HepG2 (cell line): ENCODE measurements around the gene POU2AF3. TPM values are rescaled to one million over a fixed set of nuclear protein-coding genes. Genes with fewer than 3 reads are reported as not detected.

Source experiments
- ATAC-seq: fragments of 200-7000 bp; cut with Tn5 transposase; 3 replicates; pipeline ENCODE4 v1.9.1; 2020; ENCODE audit warnings: mild to moderate bottlenecking, moderate library complexity
- BruUV-seq: library from RNA; stranded (reverse); fragments of 400-500 nt; replicated peaks from 2 replicates; lab custom pipeline; 2021; lab: Mats Ljungman, UMichigan
- CTCF ChIA-PET: fragments of 300-600 bp; formaldehyde crosslinking; extraction: SDS; loops from one replicate; lab custom pipeline; 2021; ENCODE audit warnings: low total read pairs, inconsistent platforms, low intra/inter-chr PET ratio; lab: Yijun Ruan, JAX
- POLR2A ChIA-PET: fragments of 350-600 bp; sonication (Branson Sonifier 250); formaldehyde crosslinking; loops from one replicate; lab custom pipeline; 2020; ENCODE audit warnings: antibody characterized with exemption, inconsistent platforms; lab: Yijun Ruan, JAX
- DNase-seq: peaks from one replicate; pipeline ENCODE4 v3.0.0-alpha.2; 2015; ENCODE audit warnings: low spot score
- FAIRE-seq: peaks from 3 replicates; lab custom pipeline; 2011; peaks lifted over from hg19 to GRCh38; lab: Jason Lieb, UNC
- H2AFZ ChIP-seq: one replicate; pipeline ENCODE4 v1.6.1; 2011; ENCODE audit warnings: low read length, inconsistent platforms
- H3K27ac ChIP-seq: fragments of 300-600 bp; 3 replicates; pipeline ENCODE4 v1.8.0; 2011; ENCODE audit warnings: mixed run types, mild to moderate bottlenecking, mixed read lengths, low read length, inconsistent platforms; ENCODE audit not compliant: insufficient read depth; ENCODE audit errors: extremely low read length
- H3K27me3 ChIP-seq, 2 experiments: fragments of 200-600 bp in 1 of 2; 2 replicates in 1 of 2; 3 replicates in 1 of 2; pipeline versions ENCODE4 v1.6.0 to v1.8.0; 2011; ENCODE audit warnings: low read length in 2 of 2, mild to moderate bottlenecking in 2 of 2, moderate library complexity in 2 of 2, inconsistent platforms in 1 of 2; ENCODE audit not compliant: insufficient read depth in 2 of 2, control insufficient read depth in 1 of 2
- H3K36me3 ChIP-seq, 2 experiments: fragments of 200-600 bp in 1 of 2; replicated peaks in 1 of 2; 2 replicates in 1 of 2; 3 replicates in 1 of 2; pipeline versions ENCODE4 v1.5.1 to v1.8.0; 2011; ENCODE audit warnings: low read length in 2 of 2, inconsistent platforms in 1 of 2; ENCODE audit not compliant: insufficient read depth in 2 of 2, control insufficient read depth in 1 of 2
- H3K4me1 ChIP-seq: 2 replicates; pipeline ENCODE4 v1.5.1; 2012; ENCODE audit warnings: low read length, inconsistent platforms; ENCODE audit not compliant: insufficient read depth
- H3K4me2 ChIP-seq: 2 replicates; pipeline ENCODE4 v1.6.0; 2011; ENCODE audit warnings: low read depth, low read length, inconsistent platforms
- H3K4me3 ChIP-seq, 3 experiments: fragments of 200-600 bp in 1 of 3; sonication (generic), shearing (Covaris generic) in 1 of 3; replicated peaks in 1 of 3; 2 replicates each; pipeline ENCODE4 v1.5.1; 2011 to 2016; ENCODE audit warnings: low read length in 3 of 3, inconsistent platforms in 2 of 3, low read depth in 2 of 3, mild to moderate bottlenecking in 2 of 3, control low read depth in 1 of 3, mixed read lengths in 1 of 3; ENCODE audit not compliant: insufficient read depth in 1 of 3
- H3K79me2 ChIP-seq: one replicate; pipeline ENCODE4 v1.6.1; 2011; ENCODE audit warnings: low read length, inconsistent platforms; ENCODE audit not compliant: insufficient read depth
- H3K9ac ChIP-seq: 2 replicates; pipeline ENCODE4 v1.6.0; 2011; ENCODE audit warnings: mild to moderate bottlenecking, low read depth, low read length, inconsistent platforms; ENCODE audit not compliant: insufficient read depth
- H3K9me3 ChIP-seq: 2 replicates; pipeline ENCODE4 v1.5.1; 2012; ENCODE audit warnings: mild to moderate bottlenecking, low read length
- H4K20me1 ChIP-seq: 2 replicates; pipeline ENCODE4 v1.6.0; 2011; ENCODE audit warnings: inconsistent platforms, mild to moderate bottlenecking, low read length, moderate library complexity; ENCODE audit not compliant: insufficient read depth
- AGO1 ChIP-seq: fragments of 200-400 bp; formaldehyde crosslinking; IDR thresholded peaks from 2 replicates; pipeline ENCODE4 v1.6.1; 2017; ENCODE audit warnings: mild to moderate bottlenecking, low read depth, low read length, moderate library complexity; ENCODE audit not compliant: poor library complexity, severe bottlenecking
- BORCS8-MEF2B ChIP-seq: sonication (generic); formaldehyde crosslinking; IDR thresholded peaks from 2 replicates; pipeline ENCODE4 v1.8.0; 2022; ENCODE audit warnings: mild to moderate bottlenecking, missing genetic modification reagents
- HNF4G ChIP-seq, 2 experiments: sonication (generic) in 1 of 2; formaldehyde crosslinking in 1 of 2; IDR thresholded peaks; 2 replicates each; pipeline versions ENCODE4 v1.4.0 to v1.6.1; 2011 to 2020; ENCODE audit warnings: borderline replicate concordance in 2 of 2, low read depth in 2 of 2, mild to moderate bottlenecking in 2 of 2, low read length in 1 of 2, missing genetic modification reagents in 1 of 2, moderate library complexity in 1 of 2
- HOXA5 ChIP-seq: sonication (generic); formaldehyde crosslinking; IDR thresholded peaks from 2 replicates; pipeline ENCODE4 v1.4.0; 2020; ENCODE audit warnings: missing genetic modification reagents
- NFIB ChIP-seq: sonication (generic); formaldehyde crosslinking; IDR thresholded peaks from 2 replicates; pipeline ENCODE4 v1.9.0; 2021; ENCODE audit warnings: missing genetic modification reagents, mild to moderate bottlenecking, borderline replicate concordance
- RBM22 ChIP-seq: fragments of 200-400 bp; formaldehyde crosslinking; optimal IDR thresholded peaks from 2 replicates; pipeline ENCODE3; 2017; ENCODE audit warnings: mild to moderate bottlenecking, low read length, moderate library complexity
- ZC3H13 ChIP-seq: sonication (generic); formaldehyde crosslinking; IDR thresholded peaks from 2 replicates; pipeline ENCODE4 v1.8.1; 2023; ENCODE audit warnings: mild to moderate bottlenecking, missing genetic modification reagents, moderate library complexity
- ZC3H4 ChIP-seq: sonication (generic); formaldehyde crosslinking; IDR thresholded peaks from 2 replicates; pipeline ENCODE4 v1.4.0; 2020; ENCODE audit warnings: missing genetic modification reagents, borderline replicate concordance
- ZFP90 ChIP-seq: sonication (generic); formaldehyde crosslinking; IDR thresholded peaks from 2 replicates; pipeline ENCODE4 v1.8.0; 2022; ENCODE audit warnings: missing genetic modification reagents, mild to moderate bottlenecking, inconsistent platforms, borderline replicate concordance
- ZNF451 ChIP-seq: sonication (generic); formaldehyde crosslinking; IDR thresholded peaks from 2 replicates; pipeline ENCODE4 v1.5.0; 2020; ENCODE audit warnings: mild to moderate bottlenecking, missing genetic modification reagents
- ZNF530 ChIP-seq: sonication (generic); formaldehyde crosslinking; IDR thresholded peaks from 2 replicates; pipeline ENCODE4 v1.5.0; 2020; ENCODE audit warnings: low read depth, mild to moderate bottlenecking, missing genetic modification reagents
- ZNF549 ChIP-seq: sonication (generic); formaldehyde crosslinking; IDR thresholded peaks from 2 replicates; pipeline ENCODE4 v1.5.0; 2020; ENCODE audit warnings: missing genetic modification reagents
- ZNF552 ChIP-seq: sonication (generic); formaldehyde crosslinking; IDR thresholded peaks from 2 replicates; pipeline ENCODE4 v1.9.0; 2022; ENCODE audit warnings: missing genetic modification reagents, mild to moderate bottlenecking, borderline replicate concordance
- ZNF674 ChIP-seq: sonication (generic); formaldehyde crosslinking; IDR thresholded peaks from 2 replicates; pipeline ENCODE4 v1.5.0; 2020; ENCODE audit warnings: low read depth, mild to moderate bottlenecking, missing genetic modification reagents
- ZNF878 ChIP-seq: sonication (generic); formaldehyde crosslinking; IDR thresholded peaks from 2 replicates; pipeline ENCODE4 v1.8.1; 2023; ENCODE audit warnings: mild to moderate bottlenecking, missing genetic modification reagents, moderate library complexity
- WGBS: methylation state at CpG from one replicate; pipeline ENCODE4 v1.1.6; 2017; ENCODE audit warnings: low lambda C conversion rate; 5-methylcytosine and 5-hydroxymethylcytosine counted together
- in situ Hi-C: cut with HindIII; loops from 2 replicates; pipeline ENCODE4 v1.10.0; 2017; ENCODE audit warnings: low pct_unique_long_range_greater_than_20kb; ENCODE audit not compliant: extremely low pct_ligation_motif_present
- intact Hi-C: fragments of 100-400 bp; cut with micrococcal nuclease; formaldehyde crosslinking; loops from one replicate; pipeline ENCODE4 v1.10.0; 2022; ENCODE audit not compliant: unreplicated experiment
- polyA plus RNA-seq, 8 experiments: library from polyadenylated mRNA; depleted of rRNA in 3 of 8; stranded (reverse) in 7 of 8; unstranded in 1 of 8; fragments of >200 nt; fragmentation: Illumina TruSeq in 4 of 8; extraction: Trizol in 4 of 8; gene quantifications; 2 replicates each; pipeline versions ENCODE4 v1.2.1 to v1.2.3, GENCODE V29; 2011 to 2016; ENCODE audit warnings: low read depth in 4 of 8, missing spikeins in 1 of 8, mixed read lengths in 1 of 8; ENCODE audit not compliant: insufficient read depth in 1 of 8
- total RNA-seq, 5 experiments: library from RNA; depleted of rRNA; stranded (reverse); fragments of >200 nt; fragmentation: Illumina TruSeq; extraction: Trizol; gene quantifications; 2 replicates each; pipeline ENCODE4 v1.2.3, GENCODE V29; 2016; ENCODE audit warnings: low read depth in 1 of 5

POU2AF3 gene
- total and polyA plus RNA-seq, 2 of the 13 experiments (the other 11 are each of a cell fraction or from before 2014, with no cell fraction given), result 7.8 to 71.2 TPM

DNA sequence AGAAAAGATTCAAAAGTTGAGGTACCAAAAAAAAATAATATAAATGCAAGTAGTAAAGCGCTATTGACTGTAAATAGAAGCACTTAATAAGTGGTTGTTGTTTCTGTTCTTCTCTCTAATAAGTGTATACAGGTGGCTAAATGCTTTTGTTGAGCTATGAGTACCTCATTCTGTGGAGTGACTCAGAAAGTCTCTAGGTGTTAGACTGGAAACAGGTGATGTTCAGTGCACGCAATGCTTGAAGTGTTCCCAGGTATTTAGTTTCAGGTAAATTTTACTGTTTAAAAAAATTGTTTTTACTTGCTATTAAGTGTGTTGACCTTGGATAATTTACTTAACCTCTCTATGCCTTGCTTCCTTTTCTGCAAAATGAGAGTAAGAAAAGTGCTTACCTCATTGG is 24.2 kb downstream of the POU2AF3 start:
- POLR2A ChIA-PET, result interaction anchor here (0.9 to 1.5 kb wide), 2 partner anchors 11 to 13 kb away, joined by 4 to 5 read pairs; no protein-coding TSS in a partner anchor
- DNase-seq, result no peak
- BruUV-seq, result no TSS peak

DNA sequence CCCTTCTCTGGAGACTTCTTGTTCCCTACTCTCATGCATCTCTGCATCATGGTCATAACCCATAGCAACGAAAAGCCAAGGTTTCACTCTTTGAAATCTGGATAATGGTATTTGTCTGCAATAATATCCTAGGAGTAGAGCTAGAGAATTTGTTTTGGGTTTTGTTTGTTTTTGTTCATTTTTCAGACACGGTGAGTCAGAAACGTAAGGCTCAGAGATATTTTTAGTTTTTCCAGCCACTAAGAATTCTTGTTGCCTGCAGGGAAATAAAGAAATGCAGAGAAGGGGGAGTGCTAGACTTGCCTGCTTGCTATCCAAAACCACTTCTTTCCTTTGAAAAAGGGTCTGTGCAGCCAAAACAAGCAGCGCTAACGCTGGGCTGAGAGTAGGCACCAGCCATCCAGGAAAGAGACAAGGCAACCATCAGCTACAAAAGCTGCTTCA is 26.0 kb downstream of the POU2AF3 start:
- TF ChIP-seq ZC3H13 (CRISPR knock-in tag) (no peak), ZFP90 (CRISPR knock-in tag) (no peak), AGO1 (no peak), RBM22 (no peak), HOXA5 (CRISPR knock-in tag) (no peak), BORCS8-MEF2B (CRISPR knock-in tag) (no peak), ZNF674 (no peak)
- TF ChIP-seq, all 625 proteins: peak for 0
- ATAC-seq (no peak), DNase-seq (no peak), FAIRE-seq (no peak)
- POLR2A ChIA-PET, result interaction anchor here (2.4 kb wide), 1 partner anchor 11 kb away, joined by 13 read pairs; no protein-coding TSS in a partner anchor
- no peak overlapping the region for H2AFZ ChIP-seq
- CTCF ChIA-PET, result no interaction called here
- no peak overlapping the region for H3K4me2 ChIP-seq
- 85% methylated on average over 5 of the region's 5 CpGs for WGBS
- H4K20me1 ChIP-seq, result no peaks in the 10 kb centered on the region
- H3K4me1 ChIP-seq, result peaks cover 65% of the 10 kb centered on the region
- no peaks in the 10 kb centered on the region for H3K27me3 ChIP-seq
- H3K9ac ChIP-seq, result no peak overlapping the region
- no peak overlapping the region for H3K4me3 ChIP-seq
- no peaks in the 10 kb centered on the region for H3K36me3 ChIP-seq
- H3K9me3 ChIP-seq, result no peaks in the 10 kb centered on the region
- in situ Hi-C loops (no loop called here), intact Hi-C loops (no loop called here)
- no peak overlapping the region for H3K27ac ChIP-seq
- BruUV-seq, result no TSS peak
- H3K79me2 ChIP-seq, result no peaks in the 10 kb centered on the region

More for the DNA sequence above, 24.2 kb downstream of the POU2AF3 start:
- Histone ChIP-seq H3K27ac (no peak overlapping the region), H3K9me3 (no peaks in the 10 kb centered on the region), H3K9ac (no peak overlapping the region), H3K4me1 (peaks cover 51% of the 10 kb centered on the region), H3K36me3 (no peaks in the 10 kb centered on the region), H4K20me1 (no peaks in the 10 kb centered on the region), H3K4me2 (no peak overlapping the region), H3K79me2 (no peaks in the 10 kb centered on the region), H2AFZ (no peak overlapping the region), H3K27me3 (no peaks in the 10 kb centered on the region), H3K4me3 (no peak overlapping the region)
- intact Hi-C loops, result no loop called here
- TF ChIP-seq ZNF451 (CRISPR knock-in tag) (no peak), NFIB (CRISPR knock-in tag) (no peak), ZNF530 (CRISPR knock-in tag) (no peak), ZNF552 (CRISPR knock-in tag) (no peak), ZNF878 (CRISPR knock-in tag) (no peak), HNF4G (IDR thresholded peaks at IDR 0.05; ENCODE audit: borderline replicate concordance, low read depth, low read length) (no peak), HNF4G (CRISPR knock-in tag; IDR thresholded peaks at IDR 0.05; ENCODE audit: borderline replicate concordance, low read depth) (no peak), ZNF549 (CRISPR knock-in tag) (no peak), ZC3H4 (CRISPR knock-in tag) (no peak)
- FAIRE-seq (no peak), ATAC-seq (no peak)
- CTCF ChIA-PET, result no interaction called here
- in situ Hi-C loops, result no loop called here
- WGBS, result 97% methylated on average over 2 of the region's 2 CpGs
